ENCODE measurements around the gene ABLIM2.

The ABLIM2 gene

DNA sequence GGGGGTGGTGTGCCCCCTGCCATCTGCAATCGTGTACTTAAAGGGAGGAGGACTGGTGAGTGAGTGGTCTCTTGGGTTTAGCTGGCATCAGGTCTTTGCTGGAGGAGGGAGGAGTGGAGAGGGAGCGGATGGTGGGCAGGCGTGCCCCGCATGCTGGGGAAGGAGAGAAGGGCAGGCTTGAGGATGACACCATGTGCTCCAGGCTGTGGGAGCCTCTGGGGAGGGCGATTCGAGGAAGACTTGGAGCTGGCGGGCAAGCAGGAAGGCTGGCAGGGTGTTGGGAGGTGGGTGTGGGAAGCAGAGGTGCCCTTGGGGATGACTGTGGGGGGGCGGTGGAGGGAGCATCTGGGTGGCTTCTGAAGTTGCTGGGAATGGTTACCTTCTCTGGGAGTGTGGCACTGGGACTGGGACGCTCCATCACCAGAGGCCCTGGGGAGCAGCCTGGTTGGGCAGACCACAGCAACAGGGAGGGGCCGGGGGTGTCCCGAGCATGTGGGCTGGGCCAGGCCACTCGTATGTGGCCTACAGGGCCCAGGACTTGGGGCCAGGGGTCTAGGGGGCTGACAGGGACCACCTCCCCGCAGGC, 188.2 kb downstream of the ABLIM2 start:
- DNase-seq: no peak

- no peak for DNase-seq
Observed at GRCh38 chr4:7968262-7968896, 190.2 kb downstream of the ABLIM2 start.

DNA sequence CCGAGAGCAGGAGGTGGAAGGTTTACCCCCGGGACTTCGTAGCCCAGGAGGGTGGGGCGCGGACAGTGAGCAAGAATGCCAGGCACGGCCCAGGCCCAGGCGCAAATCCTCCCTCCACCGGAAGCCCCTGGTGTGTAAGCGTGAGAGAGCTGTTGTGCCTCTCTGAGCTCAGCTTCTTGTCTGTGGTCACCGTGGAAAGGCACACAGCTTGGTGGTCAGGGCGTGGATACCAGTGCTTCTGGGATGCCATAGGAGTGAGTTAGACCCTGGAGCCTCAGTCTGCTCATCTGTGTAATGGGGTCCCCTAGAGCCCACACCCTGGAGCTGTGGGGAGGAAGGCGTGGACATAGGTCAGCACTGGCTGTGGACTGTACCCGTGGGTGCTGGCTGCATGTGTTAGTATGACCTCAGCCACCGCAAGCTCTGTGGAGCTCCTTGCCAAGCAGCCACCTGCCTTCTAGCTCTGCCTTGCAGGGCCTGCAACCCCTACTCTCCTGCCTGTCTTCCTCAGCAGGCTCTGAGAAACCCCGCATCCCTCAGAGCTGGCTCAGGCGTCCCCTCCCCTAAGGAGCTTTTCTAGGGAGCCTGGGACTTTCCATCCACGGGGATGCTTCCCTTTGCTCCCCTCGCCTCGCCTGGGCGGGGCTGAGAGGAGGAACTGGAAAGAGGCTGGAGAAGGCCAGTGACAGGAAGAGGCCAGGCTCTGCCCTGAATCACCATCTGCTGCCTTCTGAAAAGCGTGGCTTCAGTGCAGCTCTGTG, 190.9 kb downstream of the ABLIM2 start:
- no peak for DNase-seq

GRCh38 chr4:7967063-7967440, 191.6 kb downstream of the ABLIM2 start:
- no peak for DNase-seq

DNA sequence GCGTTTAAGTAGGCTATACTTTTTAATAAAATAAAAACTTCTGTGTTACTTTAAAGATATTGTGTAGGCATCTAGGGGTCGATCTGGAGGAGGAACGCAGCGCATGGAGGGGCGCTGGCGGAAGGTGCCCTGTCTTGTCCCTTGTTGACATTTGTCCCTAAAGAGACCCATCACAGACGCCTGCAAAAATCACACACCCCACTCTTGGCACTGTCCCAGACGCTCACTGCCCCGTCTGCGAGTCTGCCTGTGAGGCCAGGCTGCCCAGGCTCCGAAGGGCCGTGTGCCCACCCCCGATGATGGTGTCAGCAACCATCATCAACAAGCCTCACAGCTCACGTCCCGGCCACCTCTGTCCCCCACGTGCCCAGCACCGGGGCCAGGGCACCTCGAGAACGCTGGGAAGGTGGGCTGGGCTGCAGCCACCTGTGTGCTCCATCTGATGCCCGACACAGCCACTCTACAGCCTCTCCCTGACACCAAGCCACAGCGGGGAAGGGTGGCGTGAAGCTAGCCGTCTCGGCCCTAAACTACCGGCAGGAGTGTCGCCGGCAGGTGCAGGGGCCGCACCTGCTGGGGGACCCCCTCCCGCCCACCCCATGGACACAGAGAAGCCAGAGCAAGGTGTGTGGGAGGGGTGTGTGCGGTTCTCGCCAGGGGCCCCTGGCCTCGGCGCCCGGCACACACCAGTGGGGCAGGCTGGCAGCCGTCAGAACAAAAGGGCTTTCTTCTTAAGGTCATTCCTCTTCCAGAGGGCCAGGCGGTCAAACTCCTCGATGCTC, 192.1 kb downstream of the ABLIM2 start:
- no peak for DNase-seq

DNA sequence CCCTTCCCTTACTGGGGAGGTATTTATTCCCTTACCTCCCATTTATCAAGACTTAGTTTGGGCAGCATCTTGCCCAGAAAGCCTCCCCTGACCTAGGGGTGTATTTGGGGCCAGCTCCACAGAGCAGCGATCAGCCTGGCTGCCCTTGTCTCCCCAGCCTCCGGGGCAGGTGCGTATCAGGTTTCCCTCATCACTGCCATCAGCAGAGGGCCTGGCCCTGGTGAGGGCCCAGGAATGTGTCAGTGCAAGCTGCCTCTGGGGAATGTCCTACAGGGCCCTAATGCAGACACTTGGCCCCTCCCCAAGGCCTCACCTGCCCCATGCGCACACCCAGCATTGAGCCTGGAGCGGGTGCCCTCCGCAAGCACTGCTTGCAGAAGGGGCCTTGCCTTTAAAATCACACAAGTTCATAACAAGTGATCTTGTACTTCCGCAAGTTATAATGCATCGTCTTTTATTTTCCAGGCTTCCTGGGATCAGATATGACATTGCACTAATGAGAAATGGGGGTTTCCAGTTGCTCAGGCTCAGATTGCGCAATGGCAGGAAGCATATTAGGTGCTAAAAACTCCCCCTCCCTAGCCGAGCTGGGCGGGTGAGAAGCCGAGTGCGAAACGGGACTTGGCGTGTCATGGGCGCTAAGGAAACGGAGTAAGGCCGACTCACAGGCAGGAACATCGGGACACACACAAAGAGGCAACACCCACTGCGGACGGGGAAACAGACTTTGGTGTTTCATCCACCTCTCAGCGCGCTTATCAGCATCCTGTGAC, 193.5 kb downstream of the ABLIM2 start:
- peak; percentile 47 for DNase-seq

GRCh38 chr4:7964459-7964858, 194.2 kb downstream of the ABLIM2 start:
- DNase-seq: no peak

- DNase-seq: no peak
Observed at GRCh38 chr4:7963691-7964090, 194.9 kb downstream of the ABLIM2 start.

DNA sequence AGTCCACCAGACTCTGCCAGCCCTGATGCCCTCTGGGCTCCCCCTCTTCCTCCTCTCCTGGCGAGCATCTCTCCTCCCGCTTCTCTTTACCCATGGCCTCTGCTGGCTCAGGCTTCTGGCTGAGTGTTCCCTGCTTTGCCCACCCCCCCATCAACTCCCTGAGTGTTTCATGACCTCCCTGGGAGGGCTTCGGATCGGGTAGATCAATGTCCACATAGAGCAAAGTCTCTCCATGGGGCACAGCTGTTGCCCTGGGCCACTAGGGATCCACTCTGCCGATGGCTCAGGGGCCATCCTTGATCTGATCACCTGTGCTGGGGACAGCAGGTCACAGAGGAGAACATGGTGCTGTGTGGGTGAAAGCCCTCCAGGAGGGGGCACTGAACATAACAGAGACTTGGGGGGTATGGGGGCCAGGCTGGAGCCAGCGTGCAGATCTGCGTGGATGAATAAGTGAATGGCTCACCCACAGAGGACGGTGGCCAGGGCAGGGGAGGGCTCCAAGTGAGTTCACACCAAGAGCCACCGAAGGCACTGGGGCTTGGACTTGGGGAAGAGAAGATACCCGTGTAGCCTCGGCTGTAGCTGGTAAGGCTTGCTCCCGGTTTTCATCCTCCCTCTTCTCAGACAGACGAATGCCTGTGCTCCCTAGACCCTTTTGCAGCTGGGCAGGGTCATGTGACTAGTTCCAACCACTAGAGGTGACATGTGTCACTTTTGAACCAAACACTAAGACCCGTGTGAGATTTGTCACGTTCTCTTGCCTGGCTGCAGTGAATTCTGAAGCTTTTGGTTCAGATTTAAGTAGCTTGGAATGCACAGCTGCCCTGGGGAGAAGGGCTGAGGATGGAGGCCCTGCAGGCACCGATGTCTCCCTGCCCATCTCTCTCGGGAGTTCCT, 195.8 kb downstream of the ABLIM2 start:
- DNase-seq: no peak

GRCh38 chr4:7960790-7961655, 197.6 kb downstream of the ABLIM2 start:
- peak; percentile 100 for DNase-seq

DNA sequence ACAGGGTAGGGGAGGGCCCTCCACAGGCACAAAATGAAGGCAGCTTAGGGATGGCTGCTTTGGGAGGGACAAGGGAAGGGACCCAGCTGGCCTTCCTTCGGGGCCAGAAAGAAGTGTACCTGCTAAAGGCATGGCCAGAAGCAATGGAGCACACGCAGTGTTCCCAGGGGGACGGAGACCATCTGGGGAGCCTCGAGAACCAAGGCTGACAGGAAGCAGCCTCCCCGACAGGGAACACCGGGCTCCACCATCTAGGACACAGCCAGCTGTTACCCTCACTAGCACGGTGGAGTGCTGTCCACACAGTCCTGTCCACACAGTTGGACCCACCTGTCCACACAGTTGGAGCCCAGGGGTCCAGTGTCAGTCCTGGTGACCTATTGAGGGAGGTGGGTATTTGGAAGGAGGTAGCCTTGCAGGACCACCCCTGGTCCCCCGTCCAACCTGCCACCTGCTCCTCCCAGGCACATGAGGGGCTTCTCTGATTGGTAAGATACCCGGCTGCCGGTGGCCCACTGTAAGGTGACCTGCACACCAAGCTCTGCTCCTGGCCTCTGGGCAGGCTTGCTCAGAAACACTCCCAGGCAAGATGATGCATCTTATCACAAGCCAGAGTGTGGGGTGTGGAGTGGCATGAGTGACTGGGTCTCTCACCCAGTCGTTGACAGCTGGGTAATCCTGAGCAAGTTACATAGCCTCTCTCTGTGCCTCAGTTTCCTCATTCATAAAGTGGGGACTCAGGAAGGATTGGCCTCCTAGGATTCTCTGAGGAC, 198.4 kb downstream of the ABLIM2 start:
- DNase-seq: no peak

DNA sequence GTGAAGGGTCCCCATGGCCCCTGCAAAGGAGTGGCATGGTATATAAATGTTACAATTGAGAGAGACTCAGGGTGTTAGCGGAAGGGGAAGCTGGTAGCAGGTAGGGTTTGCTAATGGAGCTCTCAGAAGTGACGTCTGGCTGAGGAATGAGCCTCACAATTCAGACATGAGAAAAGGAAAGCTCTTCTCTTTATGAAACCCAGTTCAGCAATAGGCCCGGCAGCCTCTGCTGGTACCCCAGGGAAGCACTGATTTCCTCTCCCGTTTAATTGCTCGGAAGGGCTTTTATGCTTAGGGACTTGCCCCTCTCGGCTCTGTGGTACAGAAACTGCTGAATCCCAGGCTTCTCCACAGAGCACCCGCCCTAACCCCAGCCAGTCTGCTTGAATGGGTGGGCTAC, 199.5 kb downstream of the ABLIM2 start:
- no peak for DNase-seq

- DNase-seq: no peak
Observed at GRCh38 chr4:7956934-7957656, 201.5 kb downstream of the ABLIM2 start.

- no peak for DNase-seq
Observed at GRCh38 chr4:7956270-7956808, 202.3 kb downstream of the ABLIM2 start.

- DNase-seq: no peak
Observed at GRCh38 chr4:7955393-7955792, 203.2 kb downstream of the ABLIM2 start.

DNA sequence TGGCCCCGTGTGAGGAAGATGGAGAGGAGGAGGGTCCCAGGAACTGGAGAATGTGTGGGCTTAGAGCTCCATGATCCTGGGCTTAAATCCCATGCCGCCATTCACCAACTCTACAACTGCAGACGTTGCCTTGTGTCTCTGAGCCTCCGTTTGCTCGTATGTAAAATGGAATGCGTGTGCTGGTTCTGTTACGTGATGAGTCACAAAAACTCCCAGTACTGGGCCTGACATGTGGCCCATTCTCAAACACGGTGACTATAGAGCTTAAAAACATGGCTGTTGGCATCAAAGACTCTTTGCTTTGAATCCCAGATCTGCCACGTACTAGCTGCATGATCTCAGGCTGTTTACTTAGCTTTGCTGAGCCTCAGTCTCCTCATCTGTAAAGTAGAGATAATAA, 206.0 kb downstream of the ABLIM2 start:
- no peak for DNase-seq

GRCh38 chr4:7950301-7951092, 208.1 kb downstream of the ABLIM2 start:
- no peak for DNase-seq

GRCh38 chr4:7949759-7950158, 208.9 kb downstream of the ABLIM2 start:
- no peak for DNase-seq

Data from fibroblast of upper back skin (primary cell).